Gastrocnemius medialis (tissue), 4 donors: ENCODE measurements around the gene TTC4.

Experiments
- CTCF ChIP-seq, 5 experiments: fragments of 450-650 bp in 3 of 5; fragments of 200-600 bp in 2 of 5; sonication (generic) in 2 of 5; IDR thresholded peaks in 4 of 5; conservative IDR thresholded peaks in 1 of 5; 1 replicate in 4 of 5; 2 replicates in 1 of 5; pipeline ENCODE4 v1.5.1; 2016 to 2019; ENCODE audit warnings: antibody characterized with exemption in 5 of 5, mild to moderate bottlenecking in 3 of 5, moderate library complexity in 3 of 5
- POLR2A ChIP-seq, 2 donors: fragments of 450-650 bp; IDR thresholded peaks; one replicate each; pipeline ENCODE4 v1.6.1; 2017; ENCODE audit warnings: antibody characterized with exemption in 2 of 2, mild to moderate bottlenecking in 2 of 2, moderate library complexity in 2 of 2

GRCh38 chr1:54754045-54754444 is 38.4 kb downstream of the TTC4 start:
- TF ChIP-seq POLR2A (IDR thresholded peaks at IDR 0.05) (no peak), CTCF (IDR thresholded peaks at IDR 0.05 in 4 of 5, conservative IDR thresholded peaks at IDR 0.05 in 1 of 5) (no peak)
